Endothelial cell of umbilical vein (primary cell): ENCODE data around the gene GNAS-AS1.

Experiments
- CTCF ChIP-seq, 2 donors: IDR thresholded peaks; 1 replicate in 1 of 2; 2 replicates in 1 of 2; pipeline ENCODE4 v1.5.1; 2011; ENCODE audit warnings: low read length in 2 of 2, mild to moderate bottlenecking in 2 of 2, moderate library complexity in 2 of 2, control low read depth in 1 of 2, inconsistent platforms in 1 of 2, low read depth in 1 of 2; ENCODE audit not compliant: insufficient read depth in 1 of 2; ENCODE audit errors: extremely low read depth in 1 of 2
- FOS ChIP-seq: IDR thresholded peaks from 2 replicates; pipeline ENCODE4 v1.6.1; 2011; ENCODE audit warnings: mild to moderate bottlenecking, low read length, moderate library complexity, borderline replicate concordance; ENCODE audit not compliant: insufficient read depth
- MAX ChIP-seq: IDR thresholded peaks from 2 replicates; pipeline ENCODE4 v1.6.1; 2011; ENCODE audit not compliant: insufficient read depth, insufficient read length
- POLR2A ChIP-seq: IDR thresholded peaks from 2 replicates; pipeline ENCODE4 v1.6.1; 2012; ENCODE audit warnings: low read depth, mild to moderate bottlenecking, control low read depth, low read length
- POLR2AphosphoS5 ChIP-seq: IDR thresholded peaks from 2 replicates; pipeline ENCODE4 v1.6.1; 2012; ENCODE audit warnings: low read depth, mild to moderate bottlenecking, control low read depth, low read length, moderate library complexity; ENCODE audit not compliant: insufficient read depth

- TF ChIP-seq POLR2A (no peak), FOS (no peak), CTCF (IDR thresholded peaks at IDR 0.05; ENCODE audit: extremely low read depth in 1 of 2, insufficient read depth in 1 of 2, low read depth in 1 of 2, low read length in 2 of 2) (no peak), MAX (no peak), POLR2AphosphoS5 (no peak)
These were observed 46.1 kb upstream of the GNAS-AS1 start for GRCh38 chr20:58896820-58897219.
